ENCODE data around the gene PLEKHA7.

DNA sequence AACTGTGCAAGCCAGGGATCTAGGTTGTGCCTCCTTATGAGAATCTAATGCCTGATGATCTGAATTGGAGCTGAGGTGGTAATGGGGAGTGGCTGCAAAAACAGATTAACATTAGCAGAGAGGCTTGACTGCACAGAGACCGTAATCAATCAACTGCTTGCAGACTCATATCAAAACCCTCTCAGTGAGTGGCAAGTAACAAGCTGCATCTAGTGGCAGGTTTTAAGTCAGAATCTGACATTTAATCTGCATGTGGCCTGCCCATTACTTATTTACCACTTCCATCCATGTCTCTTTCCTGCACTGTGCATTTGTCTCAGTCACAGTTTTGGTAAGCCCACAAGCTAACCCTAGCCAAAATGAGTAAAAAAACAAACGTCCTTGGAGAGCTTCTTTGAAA is 264.5 kb downstream of the PLEKHA7 start:
- TF ChIP-seq SIN3A (IDR thresholded peaks at IDR 0.05; ENCODE audit: borderline replicate concordance, insufficient read depth, low read length) (no peak), POLR2AphosphoS5 (IDR thresholded peaks at IDR 0.05; ENCODE audit: low read depth, low read length) (no peak), FOXP2 (optimal IDR thresholded peaks at IDR 0.05; ENCODE audit: borderline replicate concordance, extremely low read depth, extremely low read length, insufficient read depth) (no peak), TAF1 (IDR thresholded peaks at IDR 0.05; ENCODE audit: borderline replicate concordance, insufficient read depth, low read length) (no peak)
- TF ChIP-seq, protein P1, sequence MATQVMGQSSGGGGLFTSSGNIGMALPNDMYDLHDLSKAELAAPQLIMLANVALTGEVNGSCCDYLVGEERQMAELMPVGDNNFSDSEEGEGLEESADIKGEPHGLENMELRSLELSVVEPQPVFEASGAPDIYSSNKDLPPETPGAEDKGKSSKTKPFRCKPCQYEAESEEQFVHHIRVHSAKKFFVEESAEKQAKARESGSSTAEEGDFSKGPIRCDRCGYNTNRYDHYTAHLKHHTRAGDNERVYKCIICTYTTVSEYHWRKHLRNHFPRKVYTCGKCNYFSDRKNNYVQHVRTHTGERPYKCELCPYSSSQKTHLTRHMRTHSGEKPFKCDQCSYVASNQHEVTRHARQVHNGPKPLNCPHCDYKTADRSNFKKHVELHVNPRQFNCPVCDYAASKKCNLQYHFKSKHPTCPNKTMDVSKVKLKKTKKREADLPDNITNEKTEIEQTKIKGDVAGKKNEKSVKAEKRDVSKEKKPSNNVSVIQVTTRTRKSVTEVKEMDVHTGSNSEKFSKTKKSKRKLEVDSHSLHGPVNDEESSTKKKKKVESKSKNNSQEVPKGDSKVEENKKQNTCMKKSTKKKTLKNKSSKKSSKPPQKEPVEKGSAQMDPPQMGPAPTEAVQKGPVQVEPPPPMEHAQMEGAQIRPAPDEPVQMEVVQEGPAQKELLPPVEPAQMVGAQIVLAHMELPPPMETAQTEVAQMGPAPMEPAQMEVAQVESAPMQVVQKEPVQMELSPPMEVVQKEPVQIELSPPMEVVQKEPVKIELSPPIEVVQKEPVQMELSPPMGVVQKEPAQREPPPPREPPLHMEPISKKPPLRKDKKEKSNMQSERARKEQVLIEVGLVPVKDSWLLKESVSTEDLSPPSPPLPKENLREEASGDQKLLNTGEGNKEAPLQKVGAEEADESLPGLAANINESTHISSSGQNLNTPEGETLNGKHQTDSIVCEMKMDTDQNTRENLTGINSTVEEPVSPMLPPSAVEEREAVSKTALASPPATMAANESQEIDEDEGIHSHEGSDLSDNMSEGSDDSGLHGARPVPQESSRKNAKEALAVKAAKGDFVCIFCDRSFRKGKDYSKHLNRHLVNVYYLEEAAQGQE (IDR thresholded peaks at IDR 0.05; ENCODE audit: insufficient read depth in 1 of 2, low read depth in 2 of 2, low read length in 2 of 2), result no peak

Measured in PFSK-1 (cell line).